GM19438 (cell line): ENCODE measurements around the gene APIP.

Source experiments
- ATAC-seq: cut with Tn5 transposase; IDR thresholded peaks from one replicate; pipeline ENCODE4 v1.9.1; 2021; ENCODE audit warnings: low read depth; ENCODE audit not compliant: unreplicated experiment

APIP gene

GRCh38 chr11:34846467-34846866 lies 69.7 kb downstream of the APIP start:
- no peak for ATAC-seq

GRCh38 chr11:34844463-34845112 lies 71.6 kb downstream of the APIP start:
- no peak for ATAC-seq

GRCh38 chr11:34843271-34843670 lies 72.9 kb downstream of the APIP start:
- ATAC-seq: no peak

GRCh38 chr11:34840736-34841386 lies 75.3 kb downstream of the APIP start:
- ATAC-seq: no peak

- no peak for ATAC-seq
Measured at GRCh38 chr11:34839969-34840368, 76.2 kb downstream of the APIP start.

- ATAC-seq: no peak
Measured at GRCh38 chr11:34836958-34837856, 79.0 kb downstream of the APIP start.

GRCh38 chr11:34833602-34834001 lies 82.6 kb downstream of the APIP start:
- ATAC-seq: no peak
